Transverse colon (tissue), 4 donors: ENCODE measurements around the gene CCR1. TPM values are rescaled to one million over a fixed set of nuclear protein-coding genes. Genes with fewer than 3 reads are reported as not detected.

ENCODE experiments used
- DNase-seq: peaks from one replicate; pipeline ENCODE4 v3.0.0-alpha.2; 2019
- H3K27ac ChIP-seq, 4 donors: fragments of 200-600 bp; sonication (generic); 2 replicates each; pipeline ENCODE4 v1.5.1; 2016 to 2018; ENCODE audit warnings: inconsistent platforms in 4 of 4
- H3K27me3 ChIP-seq: fragments of 200-600 bp; sonication (generic); 2 replicates; pipeline ENCODE4 v1.5.1; 2017; ENCODE audit warnings: inconsistent platforms
- H3K36me3 ChIP-seq, 4 donors: fragments of 200-600 bp; sonication (generic); 2 replicates each; pipeline ENCODE4 v1.5.1; 2017 to 2019; ENCODE audit warnings: inconsistent platforms in 4 of 4
- H3K4me1 ChIP-seq, 4 donors: fragments of 200-600 bp; sonication (generic); 2 replicates each; pipeline ENCODE4 v1.5.1; 2017 to 2020; ENCODE audit warnings: inconsistent platforms in 4 of 4
- H3K4me3 ChIP-seq, 4 donors: fragments of 200-600 bp; sonication (generic); 1 replicate in 1 of 4; 2 replicates in 3 of 4; pipeline versions ENCODE4 v1.5.1 to v1.6.1; 2017 to 2019; ENCODE audit warnings: inconsistent platforms in 4 of 4
- H3K9me3 ChIP-seq, 2 donors: fragments of 200-600 bp; sonication (generic); 2 replicates each; pipeline ENCODE4 v1.5.1; 2017 to 2019; ENCODE audit warnings: inconsistent platforms in 2 of 2
- EP300 ChIP-seq: sonication (generic); formaldehyde crosslinking; IDR thresholded peaks from one replicate; pipeline ENCODE4 v1.6.1; 2017; ENCODE audit warnings: antibody characterized with exemption, low read depth
- POLR2A ChIP-seq: fragments of 450-650 bp; IDR thresholded peaks from one replicate; pipeline ENCODE4 v1.6.1; 2016; ENCODE audit warnings: antibody characterized with exemption, mild to moderate bottlenecking, moderate library complexity
- POLR2AphosphoS5 ChIP-seq, 3 donors: sonication (generic); formaldehyde crosslinking; IDR thresholded peaks; one replicate each; pipeline ENCODE4 v1.6.1; 2016; ENCODE audit warnings: antibody characterized with exemption in 3 of 3
- WGBS, 2 donors: methylation state at CpG; one replicate each; pipeline ENCODE4 v1.1.5; 2018; ENCODE audit warnings: low coverage in 1 of 2; 5-methylcytosine and 5-hydroxymethylcytosine counted together
- in situ Hi-C, 4 donors: fragments of 200-750 bp; cut with MboI; loops; one replicate each; pipeline versions ENCODE4 v1.15.0 to v1.15.1; 2017; ENCODE audit warnings: low sequenced_read_pairs in 3 of 4, low pct_ligation_motif_present in 1 of 4, low pct_unique_long_range_greater_than_20kb in 1 of 4
- intact Hi-C: fragments of 100-400 bp; cut with DNase I; formaldehyde crosslinking; loops from one replicate; pipeline ENCODE4 v1.15.1; 2023; ENCODE audit warnings: low total_unique reads
- total RNA-seq, 4 donors: library from RNA; depleted of rRNA; stranded (reverse); fragments of >200 nt; gene quantifications; one replicate each; pipeline ENCODE4 v1.1.0, GENCODE V29; 2016
- TF ChIP-seq, protein P1 (sequence below), 5 experiments: fragments of 200-600 bp in 3 of 5; fragments of 450-650 bp in 2 of 5; sonication (generic) in 3 of 5; IDR thresholded peaks; 1 replicate in 2 of 5; 2 replicates in 3 of 5; pipeline ENCODE4 v1.5.1; 2016 to 2017; ENCODE audit warnings: antibody characterized with exemption in 5 of 5, inconsistent platforms in 3 of 5, mild to moderate bottlenecking in 2 of 5, moderate library complexity in 1 of 5

Gene CCR1
- total RNA-seq, 4 donors from 2014 or later: 1.9 to 4.4 (median 3.3) TPM; not detected in 1

GRCh38 chr3:46200790-46201189 lies 7.3 kb downstream of the CCR1 start:
- no peak overlapping the region for H3K4me3 ChIP-seq
- peaks cover 0 to 5% of the 10 kb centered on the region in 2 donors for H3K9me3 ChIP-seq
- no peak for TF ChIP-seq POLR2AphosphoS5 (IDR thresholded peaks at IDR 0.05)
- TF ChIP-seq, protein P1, sequence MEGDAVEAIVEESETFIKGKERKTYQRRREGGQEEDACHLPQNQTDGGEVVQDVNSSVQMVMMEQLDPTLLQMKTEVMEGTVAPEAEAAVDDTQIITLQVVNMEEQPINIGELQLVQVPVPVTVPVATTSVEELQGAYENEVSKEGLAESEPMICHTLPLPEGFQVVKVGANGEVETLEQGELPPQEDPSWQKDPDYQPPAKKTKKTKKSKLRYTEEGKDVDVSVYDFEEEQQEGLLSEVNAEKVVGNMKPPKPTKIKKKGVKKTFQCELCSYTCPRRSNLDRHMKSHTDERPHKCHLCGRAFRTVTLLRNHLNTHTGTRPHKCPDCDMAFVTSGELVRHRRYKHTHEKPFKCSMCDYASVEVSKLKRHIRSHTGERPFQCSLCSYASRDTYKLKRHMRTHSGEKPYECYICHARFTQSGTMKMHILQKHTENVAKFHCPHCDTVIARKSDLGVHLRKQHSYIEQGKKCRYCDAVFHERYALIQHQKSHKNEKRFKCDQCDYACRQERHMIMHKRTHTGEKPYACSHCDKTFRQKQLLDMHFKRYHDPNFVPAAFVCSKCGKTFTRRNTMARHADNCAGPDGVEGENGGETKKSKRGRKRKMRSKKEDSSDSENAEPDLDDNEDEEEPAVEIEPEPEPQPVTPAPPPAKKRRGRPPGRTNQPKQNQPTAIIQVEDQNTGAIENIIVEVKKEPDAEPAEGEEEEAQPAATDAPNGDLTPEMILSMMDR (IDR thresholded peaks at IDR 0.05): no peak
- no peak for TF ChIP-seq EP300
- TF ChIP-seq POLR2A: no peak
- intact Hi-C loops (no loop called here), in situ Hi-C loops (loop anchor here in 2 of 4 donors (25.0 kb wide), 2 partner anchors 113 to 263 kb away; partner anchors contain the start of gene CXCR6 (in 2 of the 2))
- H3K36me3 ChIP-seq: no peaks in the 10 kb centered on the region
- DNase-seq: no peak
- 71 to 92% methylated on average over 1 of the region's 1 CpG for WGBS, 2 donors
- no peaks in the 10 kb centered on the region for H3K27me3 ChIP-seq
- no peaks in the 10 kb centered on the region for H3K4me1 ChIP-seq
- H3K27ac ChIP-seq: no peak overlapping the region

- Histone ChIP-seq H3K4me1 (no peaks in the 10 kb centered on the region), H3K9me3 (peaks cover 0 to 5% of the 10 kb centered on the region in 2 donors), H3K4me3 (no peak overlapping the region), H3K27ac (no peak overlapping the region), H3K36me3 (no peaks in the 10 kb centered on the region), H3K27me3 (no peaks in the 10 kb centered on the region)
- no peak for DNase-seq
- TF ChIP-seq POLR2AphosphoS5 (IDR thresholded peaks at IDR 0.05) (no peak), POLR2A (no peak), EP300 (no peak)
- TF ChIP-seq, protein P1 (IDR thresholded peaks at IDR 0.05): no peak
- 74 to 86% methylated on average over 4 to 5 of the region's 5 CpGs for WGBS, 2 donors
- intact Hi-C loops: no loop called here
- in situ Hi-C loops: loop anchor here in 2 of 4 donors (25.0 kb wide), 2 partner anchors 113 to 263 kb away; partner anchors contain the start of gene CXCR6 (in 2 of the 2)
These were observed 7.9 kb downstream of the CCR1 start for GRCh38 chr3:46200211-46200610.

- WGBS, 2 donors: 74 to 83% methylated on average over 7 of the region's 7 CpGs
- TF ChIP-seq POLR2A: no peak
- TF ChIP-seq EP300: no peak
- TF ChIP-seq, protein P1 (IDR thresholded peaks at IDR 0.05): no peak
- TF ChIP-seq POLR2AphosphoS5 (IDR thresholded peaks at IDR 0.05): no peak
These were observed 11.7 kb downstream of the CCR1 start for GRCh38 chr3:46196261-46196957.

GRCh38 chr3:46194868-46195553 lies 13.1 kb downstream of the CCR1 start:
- 92 to 94% methylated on average over 3 to 4 of the region's 4 CpGs for WGBS, 2 donors
- Histone ChIP-seq H3K27me3 (no peaks in the 10 kb centered on the region), H3K4me1 (no peaks in the 10 kb centered on the region), H3K4me3 (no peak overlapping the region), H3K36me3 (no peaks in the 10 kb centered on the region), H3K27ac (no peak overlapping the region), H3K9me3 (peaks cover 5 to 9% of the 10 kb centered on the region in 2 donors)
- in situ Hi-C loops (no loop called here), intact Hi-C loops (no loop called here)
- no peak for DNase-seq
- TF ChIP-seq, protein P1 (IDR thresholded peaks at IDR 0.05): no peak

More at GRCh38 chr3:46196261-46196957, 11.7 kb downstream of the CCR1 start:
- in situ Hi-C loops: no loop called here
- no peak overlapping the region for H3K27ac ChIP-seq
- intact Hi-C loops: no loop called here
- peaks cover 5 to 9% of the 10 kb centered on the region in 2 donors for H3K9me3 ChIP-seq
- H3K4me3 ChIP-seq: no peak overlapping the region
- no peaks in the 10 kb centered on the region for H3K36me3 ChIP-seq
- H3K4me1 ChIP-seq: no peaks in the 10 kb centered on the region
- DNase-seq: no peak
- H3K27me3 ChIP-seq: no peaks in the 10 kb centered on the region
